SK-N-SH treated with all-trans-retinoic acid at 6 μM for 48 hours (cell line): ENCODE data around the gene ZNF362.

Experiments
- ARNTL ChIP-seq: fragments of 450-650 bp; formaldehyde crosslinking; IDR thresholded peaks from 2 replicates; pipeline ENCODE4 v1.5.0; 2020; ENCODE audit warnings: low read depth, mild to moderate bottlenecking, moderate library complexity, borderline replicate concordance
- ESRRG ChIP-seq: fragments of 250-450 bp; sonication (Bioruptor Pico); IDR thresholded peaks from 2 replicates; pipeline ENCODE4 v1.6.1; 2021; ENCODE audit warnings: mild to moderate bottlenecking
- ZC3H10 ChIP-seq: fragments of 250-450 bp; sonication (Bioruptor Pico); IDR thresholded peaks from 2 replicates; pipeline ENCODE4 v1.5.1; 2021; ENCODE audit warnings: mild to moderate bottlenecking, moderate library complexity

DNA sequence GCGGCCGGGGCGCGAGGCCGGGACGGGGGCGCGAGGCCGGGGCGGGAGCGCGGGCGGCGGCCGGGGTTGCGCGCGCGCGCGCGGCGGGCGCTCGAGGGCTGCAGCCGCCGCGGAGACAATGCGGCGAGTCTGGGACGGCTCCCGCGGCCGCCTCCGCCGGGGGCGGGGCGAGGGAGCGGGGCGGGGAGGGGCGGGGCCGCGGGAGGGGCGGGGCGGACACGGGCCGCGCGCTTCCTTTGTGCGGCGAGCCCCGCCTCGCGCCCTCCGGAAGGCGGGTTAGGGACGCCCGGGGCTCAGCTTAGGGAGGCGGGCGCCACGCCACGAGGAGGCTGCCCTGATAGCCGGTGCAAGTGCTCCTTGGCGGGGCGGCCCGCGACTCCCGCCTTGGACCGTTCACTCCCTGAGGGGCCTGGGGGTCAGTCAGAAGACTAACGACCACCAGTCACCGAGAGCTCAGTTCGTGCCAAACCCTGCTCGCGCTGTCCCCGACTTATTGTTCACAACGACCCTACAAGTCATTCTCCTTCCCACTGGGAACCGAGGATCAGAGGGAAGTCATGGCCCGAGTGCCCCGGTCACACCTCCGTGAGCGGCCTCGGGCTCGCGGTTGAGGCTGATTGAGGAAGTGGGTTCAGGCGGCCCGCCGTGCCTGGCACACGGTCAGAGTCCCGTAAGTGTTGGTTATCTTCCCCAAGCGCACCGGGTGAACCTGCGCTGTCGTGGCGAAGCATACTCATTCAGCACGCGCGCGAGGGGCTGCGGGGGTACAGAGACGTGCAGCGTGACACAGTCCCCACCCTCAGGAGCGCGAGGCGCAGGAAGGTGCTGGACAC lies 93.7 kb downstream of the ZNF362 start:
- no peak for TF ChIP-seq ESRRG (CRISPR knock-in tag)
- TF ChIP-seq ZC3H10: no peak
- no peak for TF ChIP-seq ARNTL (CRISPR knock-in tag)
